Activated CD8-positive, alpha-beta memory T cell treated with anti-CD3 and anti-CD28 coated beads, Interleukin-2, amount 50 U/mL, for 24 hours (primary cell): Measurements from ENCODE around the gene CNKSR2.

Experiments used
- DNase-seq: peaks from one replicate; pipeline ENCODE4 v3.0.0-alpha.2; 2020; ENCODE audit errors: extremely low read depth

Gene CNKSR2

DNA sequence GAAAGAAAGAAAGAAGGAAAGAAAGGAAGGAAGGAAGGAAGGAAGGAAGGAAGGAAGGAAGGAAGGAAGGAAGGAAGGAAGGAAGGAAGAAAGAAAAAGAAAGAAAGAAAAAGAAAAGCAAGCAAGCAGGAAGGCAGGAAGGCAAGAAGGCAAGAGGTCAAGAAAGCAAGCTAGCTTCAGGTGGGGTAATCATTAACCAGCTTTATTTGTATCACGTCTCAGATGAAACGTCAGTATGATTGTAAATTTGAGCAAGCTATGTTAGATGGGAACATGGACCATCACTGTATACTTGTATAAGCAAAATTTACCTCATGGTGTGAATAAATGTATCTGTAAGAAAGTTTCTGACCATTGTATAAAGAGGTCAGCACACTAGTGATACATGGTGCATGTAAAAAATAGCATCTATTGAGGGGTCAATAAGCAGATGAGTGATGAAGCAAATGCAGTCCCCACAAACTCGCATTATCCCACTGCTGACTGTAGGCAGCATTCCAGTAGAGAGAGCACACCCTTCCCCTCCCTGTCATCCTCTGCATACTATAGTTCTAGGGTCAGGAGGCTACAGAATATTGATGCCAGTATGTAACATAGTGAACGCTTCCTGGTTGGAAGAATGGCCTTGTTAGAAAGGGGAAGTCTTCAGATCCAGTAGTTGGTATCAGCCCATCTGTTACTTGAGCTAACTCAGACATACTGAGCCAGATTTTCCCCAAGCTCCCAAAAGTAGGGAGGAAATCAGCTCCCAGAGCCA is 300.4 kb downstream of the CNKSR2 start:
- no peak for DNase-seq

DNA sequence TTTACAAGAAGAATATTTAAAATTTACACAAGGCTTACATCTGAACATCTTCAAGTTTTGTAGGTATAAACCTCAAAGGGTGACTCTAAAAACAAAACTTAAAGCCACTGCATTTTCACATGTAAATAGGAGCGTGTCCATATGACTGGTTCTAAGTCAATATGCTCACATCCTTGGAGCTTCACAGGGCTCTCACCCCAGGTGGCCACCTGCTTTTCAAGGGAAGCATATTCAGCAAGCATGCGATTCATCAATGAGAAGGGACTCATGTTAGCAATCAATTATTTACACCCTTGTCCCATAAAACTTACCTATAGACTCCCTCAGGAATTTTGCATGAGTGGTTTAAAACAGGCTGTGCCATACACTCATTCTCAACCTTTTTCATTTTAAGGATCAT is 301.7 kb downstream of the CNKSR2 start:
- no peak for DNase-seq

DNA sequence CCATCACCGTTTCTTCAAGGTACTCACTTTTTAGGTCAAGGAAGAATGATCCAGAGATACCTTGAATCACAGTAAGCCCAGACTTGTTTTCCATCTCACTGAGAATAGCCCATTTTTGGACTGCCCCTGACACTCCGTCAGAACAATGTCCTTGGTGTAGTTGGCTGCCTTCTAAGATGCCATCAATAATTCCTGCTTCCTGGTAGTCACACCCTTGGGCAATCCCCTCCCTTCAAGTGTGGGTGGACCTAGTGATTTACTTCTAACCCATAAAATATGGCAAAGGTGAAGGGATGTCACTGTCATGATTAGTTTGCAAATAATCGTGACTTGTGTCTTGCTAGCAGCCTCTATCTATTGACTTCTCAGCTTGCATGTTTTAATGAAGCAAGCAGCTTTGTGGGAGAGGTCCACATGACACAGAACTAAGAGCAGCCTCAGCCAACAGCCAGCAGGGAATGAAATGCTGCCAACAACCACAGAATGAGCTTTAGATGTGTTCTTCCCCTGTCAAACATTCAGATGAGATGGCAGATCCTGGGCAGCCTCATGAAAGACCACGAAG is 303.9 kb downstream of the CNKSR2 start:
- DNase-seq: no peak

DNA sequence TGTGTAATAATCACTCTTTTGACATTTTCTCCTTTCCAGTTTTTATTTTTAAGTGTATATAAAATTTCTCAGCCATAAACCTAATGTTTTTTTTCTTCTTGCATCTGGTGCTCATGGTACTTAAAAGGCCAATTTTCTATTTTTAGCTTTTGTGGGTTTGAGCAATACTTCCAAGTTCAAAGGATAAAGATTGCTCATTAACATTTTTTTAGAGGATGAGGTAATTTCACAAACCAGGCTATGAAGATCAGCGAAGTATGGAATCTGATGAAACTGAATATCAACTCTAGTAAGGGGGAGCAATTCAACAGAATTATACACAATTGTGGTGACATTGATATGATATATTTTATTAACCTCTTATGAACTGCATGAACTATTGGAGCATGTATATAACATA is 309.7 kb downstream of the CNKSR2 start:
- no peak for DNase-seq

DNA sequence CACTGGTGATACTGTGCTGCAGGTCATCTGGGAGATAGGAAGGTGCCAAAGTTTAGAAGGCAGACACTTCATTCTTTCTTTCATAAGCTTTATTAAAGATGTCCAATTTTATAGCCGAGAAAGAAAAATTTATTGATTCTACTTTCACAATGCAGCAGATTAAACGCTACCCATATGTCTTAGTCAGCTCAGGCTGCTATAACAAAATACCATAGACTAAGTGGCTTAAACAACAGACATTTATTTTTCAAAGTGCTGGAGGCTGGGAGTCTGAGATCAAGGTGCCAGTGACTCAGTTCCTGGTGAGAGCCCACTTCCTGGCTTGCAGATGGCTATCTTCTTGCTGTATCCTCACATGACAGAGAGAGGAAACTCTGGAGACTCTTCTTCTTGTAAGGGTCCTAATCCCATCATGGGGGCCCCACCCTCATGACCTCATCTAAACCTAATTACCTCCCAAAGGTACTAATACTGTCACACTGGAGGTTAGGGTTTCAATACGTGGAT is 317.3 kb downstream of the CNKSR2 start:
- DNase-seq: no peak

DNA sequence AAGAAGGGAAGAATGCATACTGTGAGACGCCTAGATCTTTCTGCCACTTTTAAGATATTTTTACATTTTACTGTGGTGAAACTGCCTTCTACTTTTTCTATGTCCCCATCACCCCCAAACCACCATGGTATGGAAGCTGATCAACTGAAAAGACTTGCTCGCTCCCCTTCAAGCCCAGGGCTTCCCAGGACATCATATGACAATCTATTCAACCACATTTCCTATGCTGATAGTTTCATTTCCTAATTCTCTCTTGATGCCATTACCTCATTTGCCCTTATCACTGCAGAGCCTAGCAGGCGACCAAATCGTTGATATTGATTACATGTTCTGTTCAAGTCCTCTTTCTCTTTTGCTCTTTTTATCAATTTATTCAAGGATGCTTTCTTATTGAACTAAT is 324.1 kb downstream of the CNKSR2 start:
- no peak for DNase-seq

DNA sequence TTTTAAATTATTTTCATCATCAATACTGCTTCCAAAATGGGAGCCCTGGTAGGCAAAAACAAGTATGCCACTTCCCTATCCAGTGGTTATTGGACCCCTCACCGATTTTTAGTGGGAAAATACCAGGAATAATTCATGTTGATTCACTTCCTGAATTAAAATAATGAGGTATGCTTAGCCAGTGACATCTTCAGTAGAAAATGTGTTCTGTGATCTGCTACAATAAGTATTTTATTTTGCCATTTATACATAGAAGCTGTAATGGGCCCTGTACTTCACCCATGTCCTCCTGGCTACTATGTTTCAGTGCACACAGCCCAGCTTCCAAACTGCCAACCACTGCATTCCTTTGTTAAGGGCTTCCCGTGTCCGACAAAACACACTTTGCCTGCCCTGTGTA is 324.9 kb downstream of the CNKSR2 start:
- no peak for DNase-seq

DNA sequence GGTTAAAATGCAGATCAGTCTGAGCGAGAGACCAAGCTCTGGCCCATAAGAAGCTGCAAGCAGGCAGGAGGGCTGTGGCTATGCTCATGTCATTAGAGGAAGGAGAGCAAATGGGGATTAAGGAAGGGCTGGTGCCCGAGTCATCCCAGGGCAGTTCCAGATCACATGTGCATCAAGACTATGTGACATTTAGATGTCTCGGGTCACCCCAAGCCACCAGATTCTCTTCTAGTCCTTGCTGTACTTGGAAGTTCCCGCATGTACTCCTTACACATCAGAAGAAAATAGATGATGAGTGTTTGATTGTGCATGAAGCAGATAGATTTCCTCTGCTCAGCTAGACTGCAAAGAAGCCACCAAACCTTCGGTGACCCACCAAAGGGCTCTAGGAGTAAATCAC is 326.1 kb downstream of the CNKSR2 start:
- no peak for DNase-seq

DNA sequence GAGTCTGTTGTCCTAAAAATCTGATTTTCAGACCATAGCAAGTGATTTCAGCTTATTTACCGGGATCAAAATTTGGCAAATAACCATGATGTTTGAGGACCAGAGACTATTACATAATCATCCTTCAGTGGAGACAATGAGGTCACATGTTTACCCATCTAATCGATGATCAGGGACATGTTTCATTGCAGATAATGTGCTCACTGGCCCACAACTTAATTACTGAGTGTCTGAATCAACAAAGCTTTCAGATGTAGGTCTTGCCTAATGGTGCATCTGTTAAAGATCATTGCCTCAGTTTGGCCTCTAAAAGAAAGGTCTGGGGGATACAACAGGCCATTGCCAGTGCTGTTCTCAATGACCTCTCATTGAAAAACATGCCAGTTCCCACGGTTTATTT is 326.7 kb downstream of the CNKSR2 start:
- DNase-seq: no peak

DNA sequence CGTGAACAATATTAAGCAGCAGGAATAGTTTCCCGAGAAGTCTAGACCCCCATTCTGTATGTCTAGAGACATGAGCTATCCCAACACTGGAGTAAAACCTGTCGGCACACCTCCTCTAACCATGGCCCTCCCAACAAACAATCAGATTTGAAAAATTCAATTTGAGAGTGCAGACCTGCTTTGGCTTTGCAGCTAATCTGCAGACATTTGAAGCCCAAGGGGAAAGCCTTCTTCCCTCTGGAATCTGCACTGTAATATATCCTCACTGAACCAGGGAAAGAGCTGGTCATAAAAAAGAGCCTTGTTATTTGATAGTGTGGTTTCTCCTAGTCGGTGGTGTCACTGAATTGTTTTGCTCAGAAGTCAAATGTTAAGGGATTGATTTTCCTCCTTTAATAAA is 328.5 kb downstream of the CNKSR2 start:
- DNase-seq: no peak
